A549 (cell line): ENCODE measurements around the gene LMO1.
A peak's percentile ranks its signal among the peaks of the same experiment; 100 is the strongest.

Experiments
- ZC3H11A ChIP-seq: fragments of 450-650 bp; IDR thresholded peaks from 2 replicates; pipeline ENCODE4 v1.6.1; 2014; ENCODE audit warnings: antibody characterized with exemption, mild to moderate bottlenecking
- TF ChIP-seq, protein P1 (sequence below): fragments of >200 bp; sonication (Bioruptor Twin); formaldehyde crosslinking; IDR thresholded peaks from 3 replicates; pipeline ENCODE4 v1.5.1; 2016

- TF ChIP-seq, protein P1, sequence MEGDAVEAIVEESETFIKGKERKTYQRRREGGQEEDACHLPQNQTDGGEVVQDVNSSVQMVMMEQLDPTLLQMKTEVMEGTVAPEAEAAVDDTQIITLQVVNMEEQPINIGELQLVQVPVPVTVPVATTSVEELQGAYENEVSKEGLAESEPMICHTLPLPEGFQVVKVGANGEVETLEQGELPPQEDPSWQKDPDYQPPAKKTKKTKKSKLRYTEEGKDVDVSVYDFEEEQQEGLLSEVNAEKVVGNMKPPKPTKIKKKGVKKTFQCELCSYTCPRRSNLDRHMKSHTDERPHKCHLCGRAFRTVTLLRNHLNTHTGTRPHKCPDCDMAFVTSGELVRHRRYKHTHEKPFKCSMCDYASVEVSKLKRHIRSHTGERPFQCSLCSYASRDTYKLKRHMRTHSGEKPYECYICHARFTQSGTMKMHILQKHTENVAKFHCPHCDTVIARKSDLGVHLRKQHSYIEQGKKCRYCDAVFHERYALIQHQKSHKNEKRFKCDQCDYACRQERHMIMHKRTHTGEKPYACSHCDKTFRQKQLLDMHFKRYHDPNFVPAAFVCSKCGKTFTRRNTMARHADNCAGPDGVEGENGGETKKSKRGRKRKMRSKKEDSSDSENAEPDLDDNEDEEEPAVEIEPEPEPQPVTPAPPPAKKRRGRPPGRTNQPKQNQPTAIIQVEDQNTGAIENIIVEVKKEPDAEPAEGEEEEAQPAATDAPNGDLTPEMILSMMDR = peak; percentile 39; the same call in 2 of the 3 replicates
- no peak for TF ChIP-seq ZC3H11A
These were observed 29.3 kb downstream of the LMO1 start for GRCh38 chr11:8234425-8234821.
